K562 (cell line): ENCODE data around the gene FAM149B1. TPM values are rescaled to one million over a fixed set of nuclear protein-coding genes. Genes with fewer than 3 reads are reported as not detected.

Experiments used
- ATF4 ChIP-seq: fragments of 450-650 bp; formaldehyde crosslinking; IDR thresholded peaks from 2 replicates; pipeline ENCODE4 v1.4.0; 2022; ENCODE audit warnings: mild to moderate bottlenecking, moderate library complexity
- CCNT2 ChIP-seq: IDR thresholded peaks from 2 replicates; pipeline ENCODE4 v1.6.1; 2011; ENCODE audit warnings: borderline replicate concordance, low read depth, mild to moderate bottlenecking, moderate library complexity, mixed read lengths, low read length; ENCODE audit not compliant: insufficient read length; ENCODE audit errors: extremely low read depth
- CREB3L1 ChIP-seq: fragments of 450-650 bp; IDR thresholded peaks from 2 replicates; pipeline ENCODE4 v1.6.1; 2014; ENCODE audit warnings: low read depth, mild to moderate bottlenecking, moderate library complexity, borderline replicate concordance
- GABPB2 ChIP-seq: fragments of 250-450 bp; sonication (Bioruptor Pico); conservative IDR thresholded peaks from 2 replicates; pipeline ENCODE4 v1.5.1; 2021; ENCODE audit warnings: mild to moderate bottlenecking
- HMGXB4 ChIP-seq: sonication (generic); formaldehyde crosslinking; IDR thresholded peaks from 2 replicates; pipeline ENCODE4 v1.8.1; 2023; ENCODE audit warnings: mild to moderate bottlenecking, missing genetic modification reagents
- HNRNPH1 ChIP-seq: fragments of 200-400 bp; formaldehyde crosslinking; optimal IDR thresholded peaks from 2 replicates; pipeline ENCODE3; 2017; ENCODE audit warnings: low read depth, mild to moderate bottlenecking, low read length, moderate library complexity
- MYNN ChIP-seq, 2 experiments: sonication (generic); formaldehyde crosslinking in 1 of 2; IDR thresholded peaks; 2 replicates each; pipeline versions ENCODE4 v1.5.0 to v1.6.1; 2016 to 2020; ENCODE audit warnings: antibody characterized with exemption in 1 of 2, missing genetic modification reagents in 1 of 2
- NFXL1 ChIP-seq: fragments of 450-650 bp; formaldehyde crosslinking; IDR thresholded peaks from 2 replicates; pipeline ENCODE4 v1.4.0; 2021; ENCODE audit warnings: mild to moderate bottlenecking
- POLR2A ChIP-seq: fragments of 450-650 bp; conservative IDR thresholded peaks from 2 replicates; pipeline ENCODE4 v1.6.1; 2016
- PPARD ChIP-seq: fragments of 250-450 bp; sonication (Bioruptor Pico); IDR thresholded peaks from 2 replicates; pipeline ENCODE4 v1.8.0; 2022; ENCODE audit warnings: inconsistent platforms, mild to moderate bottlenecking, moderate library complexity
- RBBP5 ChIP-seq: fragments of 200-600 bp; sonication (generic); IDR thresholded peaks from 2 replicates; pipeline ENCODE4 v1.6.1; 2012; ENCODE audit warnings: borderline replicate concordance, mild to moderate bottlenecking, low read length, control low read depth, inconsistent platforms; ENCODE audit not compliant: insufficient read depth, poor library complexity, severe bottlenecking
- SAP30 ChIP-seq: fragments of 200-600 bp; sonication (generic); IDR thresholded peaks from 2 replicates; pipeline ENCODE4 v1.6.1; 2012; ENCODE audit warnings: borderline replicate concordance, low read depth, mild to moderate bottlenecking, moderate library complexity, low read length, control low read depth, inconsistent platforms; ENCODE audit not compliant: insufficient read depth, poor library complexity, severe bottlenecking
- STAT5A ChIP-seq: IDR thresholded peaks from 2 replicates; pipeline ENCODE4 v1.6.1; 2012; ENCODE audit warnings: low read length, inconsistent platforms, borderline replicate concordance
- TAF1 ChIP-seq: IDR thresholded peaks from 2 replicates; pipeline ENCODE4 v1.6.1; 2011; ENCODE audit warnings: mild to moderate bottlenecking, low read length, moderate library complexity; ENCODE audit not compliant: insufficient read depth, control insufficient read depth, severe bottlenecking; ENCODE audit errors: extremely low read depth
- ZC3H4 ChIP-seq: sonication (generic); formaldehyde crosslinking; IDR thresholded peaks from 2 replicates; pipeline ENCODE4 v1.9.0; 2021; ENCODE audit warnings: missing genetic modification reagents, borderline replicate concordance
- ZNF134 ChIP-seq: fragments of 250-450 bp; sonication (Bioruptor Pico); conservative IDR thresholded peaks from 2 replicates; pipeline ENCODE4 v1.4.0; 2020
- ZNF316 ChIP-seq: fragments of 450-650 bp; IDR thresholded peaks from 2 replicates; pipeline ENCODE4 v1.6.1; 2016
- ZNF589 ChIP-seq: fragments of 200-800 bp; sonication (Bioruptor generic); IDR thresholded peaks from 2 replicates; pipeline ENCODE4 v1.6.1; 2016; ENCODE audit warnings: low read depth, missing genetic modification characterization, missing compliant biosample characterization
- polyA plus RNA-seq, 8 experiments: library from polyadenylated mRNA; depleted of rRNA in 4 of 8; stranded (reverse) in 5 of 8; unstranded in 3 of 8; fragments of >200 nt; fragmentation: Nextera tagmentation in 2 of 8; fragmentation: Illumina TruSeq in 1 of 8; extraction: Ambion mirVana in 2 of 8; extraction: Trizol in 1 of 8; gene quantifications; 2 replicates each; pipeline versions ENCODE4 v1.2.1 to v1.2.3, GENCODE V29; 2011 to 2014; ENCODE audit warnings: inconsistent platforms in 1 of 8, missing spikeins in 1 of 8
- total RNA-seq, 7 experiments: library from RNA; depleted of rRNA in 6 of 7; stranded (reverse); fragments of >200 nt in 6 of 7; fragmentation: Illumina TruSeq in 2 of 7; extraction: Trizol in 2 of 7; gene quantifications; 2 replicates each; pipeline versions ENCODE4 v1.2.1 to v1.2.3, GENCODE V29; 2011 to 2021; ENCODE audit warnings: low replicate concordance in 1 of 7

Gene FAM149B1
- total and polyA plus RNA-seq, 9 of the 15 experiments (the other 6 are each of a cell fraction or from before 2014, with no cell fraction given): 4.2 to 18.5 (median 9.3) TPM

GRCh38 chr10:73252445-73253224 lies 84.7 kb downstream of the FAM149B1 start, which contains the start of gene MRPS16 (continued):
- TF ChIP-seq RBBP5 (peak; percentile 96), HMGXB4 (0 out of 2 replicates have a peak, but pooled peaks have one; percentile 76), GABPB2 (CRISPR knock-in tag) (no peak), HNRNPH1 (no peak), ZC3H4 (CRISPR knock-in tag) (no peak), ZNF134 (0 out of 2 replicates have a peak, but pooled peaks have one; percentile 38), ZNF589 (CRISPR knock-in tag) (peak; percentile 74), STAT5A (peak; percentile 29; the same call in 1 of the 2 replicates), POLR2A (peak; percentile 98), CREB3L1 (peak; percentile 74), MYNN (IDR thresholded peaks at IDR 0.05) (0 out of 2 replicates have a peak, but pooled peaks have one; percentile 73), MYNN (CRISPR knock-in tag; IDR thresholded peaks at IDR 0.05) (no peak), ZNF316 (0 out of 2 replicates have a peak, but pooled peaks have one; percentile 5), CCNT2 (peak; percentile 67), PPARD (CRISPR knock-in tag) (no peak), ATF4 (CRISPR knock-in tag) (peak; percentile 51; the same call in 1 of the 2 replicates), SAP30 (peak; percentile 91), NFXL1 (0 out of 2 replicates have a peak, but pooled peaks have one; percentile 13), TAF1 (peak; percentile 96)
